H1 (cell line): Measurements from ENCODE around the gene RNPEPL1. TPM values are rescaled to one million over a fixed set of nuclear protein-coding genes. Genes with fewer than 3 reads are reported as not detected.

Source experiments
- EP300 ChIP-seq, 2 experiments: IDR thresholded peaks; 1 replicate in 1 of 2; 2 replicates in 1 of 2; pipeline ENCODE4 v1.6.1; 2011 to 2012; ENCODE audit warnings: low read depth in 2 of 2, low read length in 2 of 2, mild to moderate bottlenecking in 2 of 2, borderline replicate concordance in 1 of 2, inconsistent platforms in 1 of 2, moderate library complexity in 1 of 2
- RNF2 ChIP-seq: fragments of 200-900, 300-1000 bp; sonication (generic); IDR thresholded peaks from 2 replicates; pipeline ENCODE4 v1.7.1; 2016; ENCODE audit warnings: borderline replicate concordance, low read depth, mild to moderate bottlenecking, antibody characterized with exemption, low read length; ENCODE audit not compliant: poor library complexity, severe bottlenecking; ENCODE audit errors: missing control alignments
- polyA plus RNA-seq, 7 experiments: library from polyadenylated mRNA; depleted of rRNA in 3 of 7; stranded (reverse) in 5 of 7; unstranded in 2 of 7; fragments of >200 nt in 5 of 7; fragments of 200-250 nt in 2 of 7; gene quantifications; 1 replicate in 5 of 7; 2 replicates in 1 of 7; 4 replicates in 1 of 7; pipeline versions ENCODE4 v1.2.1 to v1.2.3, GENCODE V29; 2011 to 2013; ENCODE audit warnings: missing spikeins in 2 of 7, mixed read lengths in 2 of 7
- total RNA-seq: library from RNA; stranded (reverse); fragmentation: NEBNext Ultra II Directional; extraction: Animal tissue kit (Norgen Biotek cat#: 25700); gene quantifications from 2 replicates; pipeline ENCODE4 v1.2.1, GENCODE V29; 2021

RNPEPL1 gene
- total and polyA plus RNA-seq, 2 of the 8 experiments (the other 6 are each of a cell fraction or from before 2014, with no cell fraction given), result 9.0 to 11.3 TPM

- TF ChIP-seq EP300 (IDR thresholded peaks at IDR 0.05; ENCODE audit: borderline replicate concordance in 1 of 2, low read depth in 2 of 2, low read length in 2 of 2) (no peak), RNF2 (no peak)
These were observed 24.9 kb downstream of the RNPEPL1 start (continued) for GRCh38 chr2:240593026-240593702.
